ENCODE results near the gene TEAD1. TPM values are rescaled to one million over a fixed set of nuclear protein-coding genes. Genes with fewer than 3 reads are reported as not detected.

TEAD1 gene
- total and polyA plus RNA-seq, 2 donors (not counting 3 experiments of a cell fraction or from before 2014, with no cell fraction given): 15.3 to 49.0 TPM

DNA sequence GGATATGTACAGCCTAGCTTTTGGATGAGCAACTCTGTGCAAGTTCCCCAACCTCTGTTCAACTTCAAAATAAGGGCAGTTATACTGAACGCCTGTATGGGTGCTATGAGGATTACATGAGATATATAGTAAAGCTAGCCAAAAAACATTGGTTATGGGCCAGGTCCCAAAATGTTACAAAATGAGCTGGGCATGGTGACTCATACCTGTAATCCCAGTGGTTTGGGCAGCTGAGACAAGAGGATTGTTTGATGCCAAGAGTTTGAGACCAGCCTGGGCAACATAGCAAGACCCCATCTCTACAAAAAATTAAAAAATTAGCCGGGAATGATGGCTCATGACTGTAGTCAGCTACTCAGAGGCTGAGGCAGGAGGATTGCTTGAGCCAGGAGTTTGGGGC, 118.4 kb downstream of the TEAD1 start:
- no peak overlapping the region for H3K27ac ChIP-seq (ENCODE audit: insufficient read depth, low read depth, low read length)
- dilution Hi-C loops (cut with MboI; ENCODE audit: extremely low pct_ligation_motif_present, low sequenced_read_pairs): no loop called here

More for the DNA sequence above, 118.4 kb downstream of the TEAD1 start:
- Histone ChIP-seq H4K20me1 (replicated peaks; ENCODE audit: control insufficient read depth, extremely low read depth, insufficient read depth, low read length) (no peaks in the 10 kb centered on the region), H3K27me3 (ENCODE audit: control insufficient read depth in 2 of 2, insufficient read depth in 2 of 2, low read length in 2 of 2) (no peaks in the 10 kb centered on the region), H3K4me2 (ENCODE audit: insufficient read depth, low read length) (no peak overlapping the region), H3K36me3 (ENCODE audit: control insufficient read depth in 2 of 2, extremely low read depth in 1 of 2, insufficient read depth in 2 of 2, low read length in 2 of 2) (no peaks in the 10 kb centered on the region), H3K79me2 (ENCODE audit: control insufficient read depth, insufficient read depth, low read length) (peaks cover 8% of the 10 kb centered on the region), H3K4me1 (ENCODE audit: control insufficient read depth, extremely low read depth, insufficient read depth, low read length) (peaks cover 8% of the 10 kb centered on the region), H3K9me1 (replicated peaks; ENCODE audit: control insufficient read depth, extremely low read depth, insufficient read depth, low read length) (no peaks in the 10 kb centered on the region), H3K9me3 (replicated peaks; ENCODE audit: control insufficient read depth, insufficient read depth, low read length) (no peaks in the 10 kb centered on the region), H3K9ac (replicated peaks; ENCODE audit: extremely low read depth, insufficient read depth, low read length) (no peak overlapping the region), H2AFZ (ENCODE audit: low read depth, low read length) (no peak overlapping the region), H3K4me3 (replicated peaks in 1 of 3; ENCODE audit: insufficient read depth in 1 of 3, low read depth in 1 of 3, low read length in 3 of 3) (no peak overlapping the region)
- BruUV-seq (replicated peaks): no TSS peak
- POLR2A ChIA-PET: interaction anchor here (0.6 kb wide), 1 partner anchor 350 kb away, joined by 3 read pairs; no protein-coding TSS in a partner anchor
- TF ChIP-seq FOS (IDR thresholded peaks at IDR 0.05; ENCODE audit: borderline replicate concordance, insufficient read depth, low read length) (no peak), EZH2 (IDR thresholded peaks at IDR 0.05; ENCODE audit: borderline replicate concordance, low read depth, low read length, severe bottlenecking) (no peak), POLR2AphosphoS5 (IDR thresholded peaks at IDR 0.05; ENCODE audit: insufficient read depth, low read depth, low read length) (no peak), GATA2 (IDR thresholded peaks at IDR 0.05; ENCODE audit: insufficient read depth, insufficient read length, low read depth, low read length) (no peak), POLR2A (IDR thresholded peaks at IDR 0.05; ENCODE audit: low read depth, low read length) (no peak), MYC (IDR thresholded peaks at IDR 0.05; ENCODE audit: low read depth, low read length) (no peak), JUN (IDR thresholded peaks at IDR 0.05; ENCODE audit: borderline replicate concordance, insufficient read depth, insufficient read length, low read depth) (no peak)
- TF ChIP-seq, protein P1, sequence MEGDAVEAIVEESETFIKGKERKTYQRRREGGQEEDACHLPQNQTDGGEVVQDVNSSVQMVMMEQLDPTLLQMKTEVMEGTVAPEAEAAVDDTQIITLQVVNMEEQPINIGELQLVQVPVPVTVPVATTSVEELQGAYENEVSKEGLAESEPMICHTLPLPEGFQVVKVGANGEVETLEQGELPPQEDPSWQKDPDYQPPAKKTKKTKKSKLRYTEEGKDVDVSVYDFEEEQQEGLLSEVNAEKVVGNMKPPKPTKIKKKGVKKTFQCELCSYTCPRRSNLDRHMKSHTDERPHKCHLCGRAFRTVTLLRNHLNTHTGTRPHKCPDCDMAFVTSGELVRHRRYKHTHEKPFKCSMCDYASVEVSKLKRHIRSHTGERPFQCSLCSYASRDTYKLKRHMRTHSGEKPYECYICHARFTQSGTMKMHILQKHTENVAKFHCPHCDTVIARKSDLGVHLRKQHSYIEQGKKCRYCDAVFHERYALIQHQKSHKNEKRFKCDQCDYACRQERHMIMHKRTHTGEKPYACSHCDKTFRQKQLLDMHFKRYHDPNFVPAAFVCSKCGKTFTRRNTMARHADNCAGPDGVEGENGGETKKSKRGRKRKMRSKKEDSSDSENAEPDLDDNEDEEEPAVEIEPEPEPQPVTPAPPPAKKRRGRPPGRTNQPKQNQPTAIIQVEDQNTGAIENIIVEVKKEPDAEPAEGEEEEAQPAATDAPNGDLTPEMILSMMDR (IDR thresholded peaks at IDR 0.05; ENCODE audit: extremely low read depth in 1 of 2, insufficient read depth in 1 of 2, low read depth in 1 of 2, low read length in 2 of 2): no peak
- TF ChIP-seq, protein P2, sequence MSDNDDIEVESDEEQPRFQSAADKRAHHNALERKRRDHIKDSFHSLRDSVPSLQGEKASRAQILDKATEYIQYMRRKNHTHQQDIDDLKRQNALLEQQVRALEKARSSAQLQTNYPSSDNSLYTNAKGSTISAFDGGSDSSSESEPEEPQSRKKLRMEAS (IDR thresholded peaks at IDR 0.05; ENCODE audit: insufficient read depth, insufficient read length): no peak
- FAIRE-seq (no peak), DNase-seq (ENCODE audit: low read depth, low spot score) (no peak)
- intact Hi-C loops (cut with micrococcal nuclease): no loop called here
- CTCF ChIA-PET: interaction anchor here (1.5 to 2.1 kb wide), 2 partner anchors 36 to 96 kb away, joined by 3 to 4 read pairs; no protein-coding TSS in a partner anchor
